GM19238 (cell line): ENCODE results near the gene GNPAT.
"Not testable (repeated sequence)": the region's sequence is repeated elsewhere in the genome, so short reads cannot be mapped to it uniquely, and the experiment has no call there.

Experiments
- DNase-seq: peaks from one replicate; pipeline ENCODE4 v3.0.0; 2011; ENCODE audit warnings: low spot score; ENCODE audit not compliant: insufficient read length

Gene GNPAT

DNA sequence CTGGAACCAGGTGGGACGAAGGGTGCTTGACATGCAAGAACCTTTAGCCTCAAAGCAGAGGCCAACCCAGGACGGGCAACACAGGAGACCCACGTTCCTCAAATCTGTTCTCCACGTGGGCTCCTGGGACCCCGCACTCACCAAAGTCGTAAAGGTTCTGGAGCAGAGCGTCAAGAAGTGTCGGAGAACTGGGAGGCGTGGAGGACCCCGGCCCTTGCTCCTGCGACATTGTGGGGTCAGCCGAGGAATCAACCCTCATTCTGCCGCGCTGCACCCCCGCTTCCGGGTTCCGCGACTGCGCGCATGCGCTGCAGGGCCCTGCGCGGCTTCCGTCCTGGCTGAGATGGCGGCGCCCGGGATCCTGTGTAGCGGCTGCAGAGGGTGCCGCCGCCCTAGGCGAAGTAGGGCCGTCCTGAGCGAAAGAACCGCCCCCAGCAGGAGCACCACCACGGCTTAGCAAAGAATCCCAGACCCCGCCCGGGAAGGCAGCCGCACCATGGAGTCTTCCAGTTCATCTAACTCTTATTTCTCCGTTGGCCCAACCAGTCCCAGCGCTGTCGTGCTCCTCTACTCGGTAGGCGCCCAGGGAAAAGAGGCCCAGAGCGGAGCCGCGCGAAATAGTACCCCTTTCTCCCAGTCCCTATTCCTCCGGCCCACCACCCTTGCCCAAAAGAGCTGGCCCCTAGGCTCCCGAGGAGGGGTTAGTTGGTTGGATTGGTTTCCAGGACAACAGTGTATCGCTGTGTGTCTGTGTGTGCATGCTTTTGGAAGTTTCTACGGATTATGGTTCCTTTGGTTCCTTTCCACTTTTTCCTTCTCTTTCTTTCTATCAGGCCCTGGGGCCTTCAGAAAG is at the start of gene GNPAT:
GNPAT (plus strand) TSS at position 330 of the 853 bp plus-strand sequence; CDS start at position 497, 167 bp downstream.
- DNase-seq, result peak; percentile 92

DNA sequence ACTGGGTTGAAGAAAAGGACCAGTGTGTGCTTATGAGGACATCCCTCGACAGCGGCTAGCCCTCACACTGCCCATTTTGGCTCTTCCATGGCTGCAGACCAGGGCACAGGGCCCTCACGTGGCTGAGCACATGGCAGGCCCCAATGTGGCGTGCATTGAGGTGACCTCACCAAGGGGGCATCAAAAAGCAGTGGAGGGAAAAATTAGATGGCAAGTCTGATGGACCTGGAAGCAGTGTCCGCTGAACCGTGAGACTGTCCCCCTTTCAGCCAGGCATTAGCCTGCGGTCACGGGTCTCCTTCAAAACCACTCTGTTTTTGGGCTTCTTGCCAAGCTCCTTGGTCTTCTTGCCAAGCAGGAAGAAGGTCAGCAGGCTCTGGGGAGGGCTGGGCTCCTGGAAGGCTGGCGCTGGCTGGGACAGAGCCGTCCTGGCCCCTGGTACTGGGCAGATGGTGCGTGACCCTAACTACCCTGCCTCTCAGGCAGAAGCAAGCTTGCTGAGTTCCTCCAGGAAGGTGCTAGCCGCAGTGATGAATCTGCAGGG is 48.3 kb upstream of the GNPAT start:
- no peak for DNase-seq

DNA sequence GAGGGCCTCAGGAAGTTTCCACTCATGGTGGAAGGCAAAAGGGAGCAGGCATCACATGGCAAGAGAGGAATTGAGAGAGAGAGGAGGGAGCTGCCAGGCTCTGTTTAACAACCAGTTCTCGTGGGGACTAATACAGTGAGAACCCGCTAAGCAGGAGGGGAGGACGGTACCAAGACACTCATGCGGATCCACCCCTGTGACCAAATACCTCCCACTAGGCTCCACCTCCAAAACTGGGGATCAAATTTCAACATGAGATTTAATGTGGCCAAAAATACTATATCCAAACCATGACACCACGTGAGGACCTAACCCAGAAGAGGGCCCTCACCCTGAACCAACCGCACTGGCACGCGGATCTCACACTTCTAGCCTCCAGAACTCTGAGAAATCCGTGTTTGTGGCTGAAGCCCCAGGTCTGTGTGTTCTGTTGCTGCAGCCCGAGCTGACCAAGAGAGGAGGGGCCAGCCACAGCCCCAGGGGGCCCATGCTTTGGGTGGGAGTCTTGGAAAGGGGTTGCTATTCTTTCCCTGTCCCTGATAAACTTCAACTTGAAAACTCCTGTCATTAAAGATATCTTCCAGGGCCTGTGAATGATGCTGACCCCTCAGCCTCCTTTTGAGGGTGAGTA is 47.2 kb upstream of the GNPAT start:
- DNase-seq, result no peak

DNA sequence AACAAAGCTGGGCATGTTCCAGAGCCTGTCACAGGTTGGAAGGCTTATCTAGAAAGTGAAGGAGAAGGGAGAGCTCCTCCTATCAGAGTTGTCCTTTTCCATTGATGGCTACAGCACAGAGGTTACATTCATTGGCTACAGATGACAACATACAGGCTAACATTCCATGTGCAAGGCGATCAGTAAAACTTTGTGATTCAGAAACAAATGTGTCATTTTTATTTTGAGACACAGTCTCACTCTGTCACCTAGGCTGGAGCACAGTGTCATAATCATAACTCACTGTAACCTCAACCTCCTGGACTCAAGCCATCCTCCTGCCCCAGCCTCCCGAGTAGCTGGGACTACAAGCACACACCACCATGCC is 46.6 kb upstream of the GNPAT start:
- DNase-seq, result no peak

DNA sequence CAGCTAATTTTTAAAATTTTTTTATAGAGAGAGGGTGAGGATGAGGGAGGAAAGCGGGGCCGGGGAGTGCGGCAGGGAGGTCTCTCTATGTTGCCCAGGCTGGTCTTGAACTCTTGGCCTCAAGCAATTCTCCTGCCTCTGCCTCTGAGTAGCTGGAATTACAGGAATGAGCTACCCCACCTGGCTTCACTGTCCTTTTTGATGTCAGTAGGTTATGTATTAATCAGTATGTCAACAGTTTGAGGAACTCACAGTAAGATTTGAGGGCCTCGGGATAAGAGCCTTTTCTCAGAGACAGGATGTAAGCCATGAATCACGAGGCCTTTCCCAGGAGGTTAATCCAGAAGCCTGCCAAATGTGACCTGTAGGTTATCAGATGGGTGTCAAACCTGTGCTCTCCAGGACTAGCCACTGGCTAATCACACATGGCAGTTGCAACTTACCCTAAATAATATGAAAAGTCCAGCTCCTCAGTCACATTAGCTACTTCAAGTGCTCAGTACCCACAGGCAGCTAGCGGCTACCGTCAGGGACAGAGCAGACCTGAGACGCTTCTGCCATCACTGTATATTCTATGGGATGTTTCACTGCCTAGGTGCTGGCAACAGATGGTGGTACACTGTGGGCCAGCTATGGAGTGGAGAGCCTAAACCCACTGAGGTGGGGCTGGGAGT is 46.0 kb upstream of the GNPAT start:
- DNase-seq, result no peak

DNA sequence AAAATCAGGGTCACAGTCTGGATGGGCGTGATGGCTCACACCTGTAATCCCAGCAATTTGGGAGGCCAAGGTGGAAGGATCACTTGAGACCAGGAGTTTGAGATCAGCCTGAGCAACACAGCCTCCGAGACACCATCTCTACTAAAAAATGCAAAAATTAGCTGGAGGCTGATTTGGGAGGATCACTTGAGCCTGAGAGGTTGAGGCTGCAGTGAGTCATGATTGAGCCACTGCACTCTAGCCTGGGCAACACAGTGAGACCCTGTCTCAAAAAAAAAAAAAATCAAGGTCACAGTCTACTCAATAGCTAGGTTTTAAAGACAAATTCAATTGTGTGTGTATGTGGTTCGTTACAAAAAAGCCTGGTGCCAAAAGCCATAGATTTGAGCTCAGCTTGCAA is 44.7 kb upstream of the GNPAT start:
- DNase-seq, result no peak

DNA sequence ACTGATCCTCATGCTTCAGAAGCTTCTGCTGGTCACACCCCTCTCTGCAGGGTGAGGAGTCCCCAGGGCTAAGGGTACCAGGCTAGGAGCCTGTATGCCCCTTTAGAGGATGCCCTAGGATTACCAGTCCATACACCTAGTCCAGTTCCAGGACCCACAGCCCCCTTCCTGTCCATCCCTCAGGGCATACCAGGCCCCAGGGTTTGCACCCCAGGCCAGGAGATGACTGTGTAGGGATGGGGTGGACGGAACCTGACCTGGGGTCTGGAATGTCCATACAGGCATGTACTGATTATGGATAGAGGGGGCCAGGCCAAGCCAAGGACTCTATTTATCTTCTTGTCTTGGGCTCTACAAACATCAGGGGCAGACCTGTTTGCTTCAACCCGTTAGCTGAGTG is 44.3 kb upstream of the GNPAT start:
- no peak for DNase-seq

DNA sequence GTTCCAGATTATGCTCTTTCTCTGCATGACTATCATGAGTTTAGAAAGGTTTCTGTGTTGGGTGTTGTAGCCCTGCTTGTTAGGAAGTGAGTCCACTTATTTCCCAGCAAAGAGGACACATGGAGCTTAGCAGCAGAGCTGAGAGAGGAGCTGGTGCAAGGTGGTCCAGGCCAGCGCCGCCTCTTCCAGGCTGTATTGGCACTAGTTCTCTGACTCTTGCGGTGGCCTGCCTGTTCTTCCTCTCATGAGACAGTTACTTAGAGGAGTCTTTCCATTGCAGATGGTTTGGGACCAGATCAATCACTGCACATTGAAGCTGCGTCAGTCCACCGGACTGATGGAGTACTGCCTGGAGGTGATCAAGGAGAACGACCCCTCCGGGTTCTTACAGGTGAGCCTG is 41.1 kb upstream of the GNPAT start:
- DNase-seq, result no peak

DNA sequence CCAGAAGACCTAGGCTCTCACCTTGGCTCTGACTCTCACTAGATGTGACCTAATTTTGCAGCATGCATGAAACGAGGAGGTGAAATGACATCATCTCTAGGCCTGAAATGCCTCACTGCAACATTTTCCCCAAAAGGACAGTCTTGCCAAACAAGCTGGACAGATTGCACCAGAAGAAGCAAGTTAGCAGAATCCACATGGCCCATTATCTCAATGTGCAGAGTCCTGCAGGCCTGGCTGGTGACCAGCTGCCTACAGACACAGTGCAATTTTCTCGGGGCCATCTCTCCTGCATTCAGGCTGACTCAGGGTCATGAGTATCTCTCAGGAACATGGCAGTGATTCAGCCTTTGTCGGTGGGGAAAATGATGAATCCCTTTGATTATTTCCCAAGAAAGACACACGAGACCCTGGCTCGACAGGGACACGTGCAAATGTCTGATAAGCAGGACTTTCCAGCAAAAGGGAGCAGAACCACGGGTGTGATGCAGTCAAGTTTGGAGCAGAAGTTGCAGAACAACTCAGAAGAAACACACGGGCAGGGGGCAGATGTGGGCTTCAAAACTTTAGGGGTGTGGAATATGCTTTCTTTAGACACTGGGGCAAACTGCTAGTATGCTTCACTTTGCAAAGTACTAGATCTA is 40.5 kb upstream of the GNPAT start:
- DNase-seq, result no peak

DNA sequence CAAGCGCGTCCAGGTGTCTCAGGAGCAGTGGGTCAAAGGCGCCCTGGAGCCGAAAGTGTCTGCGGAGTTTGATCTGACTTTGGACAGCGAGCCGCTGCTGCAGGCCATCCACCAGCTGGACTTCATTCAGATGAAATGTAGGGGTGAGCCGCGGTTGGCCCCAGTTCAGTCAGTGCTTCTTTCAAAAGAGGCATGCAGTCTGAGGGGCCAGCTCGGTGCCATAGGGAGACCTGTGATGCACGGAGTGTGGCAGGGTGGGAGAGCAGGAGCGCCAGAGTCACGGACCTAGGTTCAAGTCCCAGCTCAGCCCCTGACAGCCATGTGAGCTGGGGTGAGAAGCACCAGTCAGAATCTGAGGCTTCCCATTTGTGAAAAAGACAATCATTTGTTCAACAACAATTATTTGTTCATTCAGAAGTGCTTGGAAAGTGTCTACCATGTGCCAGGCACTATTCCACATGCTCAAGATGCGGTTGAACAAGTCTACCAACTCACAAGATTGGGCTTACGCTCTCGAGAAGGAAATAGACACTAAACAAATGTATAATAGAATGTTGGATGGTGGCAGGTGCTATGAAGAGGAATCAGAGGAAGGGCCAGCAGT is 39.5 kb upstream of the GNPAT start:
- no peak for DNase-seq

DNA sequence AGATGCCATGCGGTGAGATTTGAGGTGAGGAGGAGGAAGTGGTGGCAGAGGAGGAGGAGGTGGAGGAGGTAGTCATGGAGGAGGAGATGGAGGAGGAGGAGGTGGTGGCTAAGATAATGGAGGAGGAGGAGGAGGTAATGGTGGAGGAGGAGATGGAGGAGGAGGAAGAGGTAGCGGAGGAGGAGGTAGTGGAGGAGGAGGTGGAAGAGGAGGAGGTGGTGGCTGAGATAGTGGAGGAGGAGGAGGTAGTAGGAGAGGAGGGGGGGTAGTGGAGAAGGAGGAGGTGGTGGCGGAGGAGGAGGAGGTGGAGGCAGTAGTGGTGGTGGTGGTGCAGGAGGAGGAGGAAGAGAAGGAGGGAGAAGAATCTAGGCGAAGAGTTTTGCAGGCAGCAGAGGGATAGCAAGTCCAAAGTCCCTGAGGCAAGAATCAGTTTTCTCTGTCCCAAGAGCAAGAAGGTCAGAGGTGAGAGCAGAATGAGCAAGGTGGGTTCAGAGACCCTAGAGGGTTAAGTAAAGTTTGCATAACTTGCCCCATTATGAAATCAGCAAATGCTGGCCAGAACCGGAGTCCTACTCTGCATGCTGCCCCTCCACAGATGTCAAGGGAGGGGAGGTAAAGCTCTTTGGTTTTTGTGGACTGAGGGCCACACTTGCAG is 38.9 kb upstream of the GNPAT start:
- no peak for DNase-seq

DNA sequence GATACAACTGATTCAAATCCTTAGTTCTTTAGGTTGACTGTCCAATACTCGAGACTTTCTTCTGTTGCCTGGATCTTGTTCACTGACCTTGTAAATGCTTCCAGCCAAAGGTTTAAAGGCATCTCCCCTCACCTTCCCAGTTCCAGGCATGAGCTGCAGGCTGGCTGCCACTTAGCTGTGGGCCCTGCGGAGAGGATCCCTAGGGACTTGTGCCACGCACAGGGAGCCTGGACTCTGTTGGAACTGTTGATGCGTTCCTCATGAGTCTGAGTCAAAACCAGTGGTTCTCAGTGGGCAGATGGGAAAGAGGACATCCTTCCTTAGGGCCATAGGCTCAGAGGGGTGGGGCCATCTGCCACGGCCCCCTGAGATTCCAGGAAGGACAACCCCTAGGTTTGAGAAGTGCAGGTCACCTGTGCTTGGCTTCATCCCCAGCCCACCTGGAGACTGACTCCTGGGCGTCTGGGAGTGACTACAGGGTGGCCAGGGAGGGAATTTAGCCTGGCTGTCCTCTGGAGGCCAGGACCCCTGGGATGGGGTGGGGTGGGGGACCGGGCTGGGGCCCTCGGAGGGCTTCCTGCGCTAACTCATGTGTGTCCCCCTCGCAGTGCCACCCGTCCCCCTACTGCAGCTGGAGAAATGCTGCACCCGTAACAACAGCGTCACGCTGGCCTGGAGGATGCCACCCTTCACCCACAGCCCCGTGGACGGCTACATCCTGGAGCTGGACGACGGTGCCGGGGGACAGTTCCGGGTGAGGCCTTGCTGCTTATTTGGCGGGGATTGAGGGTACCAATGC is 37.6 kb upstream of the GNPAT start:
- no peak for DNase-seq

DNA sequence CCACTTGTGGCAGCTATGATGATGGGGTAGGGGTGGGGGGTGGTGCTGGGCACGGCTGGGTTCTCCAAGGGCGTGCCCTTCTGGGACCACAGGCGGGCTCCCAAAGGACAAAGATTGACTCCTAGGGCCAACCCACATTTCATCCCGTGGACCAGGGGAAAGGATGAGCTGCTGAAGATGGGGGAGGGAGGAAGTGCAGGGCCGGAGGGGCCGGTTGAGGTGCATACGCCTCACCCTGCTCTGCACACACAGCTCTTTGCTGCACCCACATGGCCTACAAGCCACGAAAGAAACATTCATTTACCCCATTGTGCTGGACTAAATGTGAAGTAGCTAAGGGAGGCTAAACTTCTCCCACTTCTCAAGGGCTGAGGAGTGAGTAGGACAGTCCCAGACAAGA is 34.2 kb upstream of the GNPAT start:
- DNase-seq, result no peak

DNA sequence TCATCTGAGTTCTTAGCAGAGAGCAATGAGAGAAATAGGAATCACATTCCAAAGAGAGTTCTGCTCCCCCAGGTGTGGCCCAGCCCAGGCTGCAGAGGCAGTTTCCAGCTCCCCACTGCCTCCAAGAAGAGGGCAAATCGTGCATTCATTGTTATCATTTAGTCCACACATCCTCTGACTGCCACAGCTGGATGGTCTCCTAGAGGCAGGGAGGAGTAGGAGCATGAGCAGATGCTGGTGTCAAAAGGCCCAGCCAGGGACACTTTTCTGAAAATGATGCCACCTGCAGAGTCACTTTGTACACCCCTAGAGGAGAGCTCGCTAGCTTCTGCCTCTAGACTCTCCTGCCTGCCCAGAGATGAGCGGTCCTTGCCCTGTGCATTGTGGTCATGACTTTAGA is 33.6 kb upstream of the GNPAT start:
- no peak for DNase-seq

DNA sequence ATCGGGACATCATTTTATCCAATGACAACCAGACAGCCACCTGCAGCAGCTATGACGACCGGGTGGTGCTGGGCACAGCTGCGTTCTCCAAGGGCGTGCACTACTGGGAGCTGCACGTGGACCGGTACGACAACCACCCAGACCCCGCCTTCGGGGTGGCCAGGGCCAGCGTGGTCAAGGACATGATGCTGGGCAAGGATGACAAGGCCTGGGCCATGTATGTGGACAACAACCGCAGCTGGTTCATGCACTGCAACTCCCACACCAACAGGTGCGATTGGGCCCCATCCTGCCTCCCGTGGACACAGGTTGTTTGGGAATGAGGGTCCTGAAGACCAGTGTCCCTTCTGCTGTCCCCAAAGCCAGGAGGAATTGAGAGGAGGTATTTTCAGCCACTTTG is 32.0 kb upstream of the GNPAT start:
- no peak for DNase-seq

DNA sequence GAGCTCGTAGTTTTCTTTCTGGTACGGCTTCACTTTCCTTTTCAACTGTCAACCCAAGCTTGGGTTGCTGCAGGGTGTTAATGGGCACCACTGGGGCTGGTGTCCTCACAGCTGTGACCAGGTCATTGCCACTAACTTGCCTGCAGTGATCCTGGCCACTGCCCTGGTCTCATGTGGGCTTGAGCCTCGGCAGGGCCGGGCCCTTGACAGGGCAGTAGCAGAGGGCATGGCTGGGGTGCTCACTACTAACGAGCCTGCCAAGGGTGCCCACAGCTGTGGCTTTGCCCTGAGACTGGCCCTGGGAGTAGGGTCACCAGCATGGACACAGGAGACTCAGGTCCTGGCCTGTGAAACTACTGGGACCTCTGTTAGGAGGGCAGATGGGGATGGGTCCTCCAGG is 31.5 kb upstream of the GNPAT start:
- no peak for DNase-seq

DNA sequence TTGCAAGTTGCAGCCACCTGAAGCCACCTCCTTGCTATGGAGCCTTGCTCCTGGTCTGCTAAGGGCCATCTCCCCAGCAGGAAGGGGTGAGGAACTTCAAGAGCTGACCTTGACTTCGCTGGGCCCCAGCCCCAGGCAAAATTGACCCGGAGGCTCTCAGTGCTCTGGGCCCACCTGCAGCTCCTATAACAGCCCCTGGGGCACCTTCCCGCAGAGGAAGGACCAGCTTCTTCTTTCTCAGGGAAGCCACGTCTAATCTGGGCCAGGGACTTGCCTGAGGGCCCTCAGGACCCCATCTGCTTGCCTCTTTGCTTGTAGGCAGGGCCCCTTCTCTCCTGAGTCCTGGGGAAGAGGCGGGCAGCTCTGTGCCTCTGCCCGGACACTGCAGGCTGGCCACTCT is 30.9 kb upstream of the GNPAT start:
- DNase-seq, result no peak

DNA sequence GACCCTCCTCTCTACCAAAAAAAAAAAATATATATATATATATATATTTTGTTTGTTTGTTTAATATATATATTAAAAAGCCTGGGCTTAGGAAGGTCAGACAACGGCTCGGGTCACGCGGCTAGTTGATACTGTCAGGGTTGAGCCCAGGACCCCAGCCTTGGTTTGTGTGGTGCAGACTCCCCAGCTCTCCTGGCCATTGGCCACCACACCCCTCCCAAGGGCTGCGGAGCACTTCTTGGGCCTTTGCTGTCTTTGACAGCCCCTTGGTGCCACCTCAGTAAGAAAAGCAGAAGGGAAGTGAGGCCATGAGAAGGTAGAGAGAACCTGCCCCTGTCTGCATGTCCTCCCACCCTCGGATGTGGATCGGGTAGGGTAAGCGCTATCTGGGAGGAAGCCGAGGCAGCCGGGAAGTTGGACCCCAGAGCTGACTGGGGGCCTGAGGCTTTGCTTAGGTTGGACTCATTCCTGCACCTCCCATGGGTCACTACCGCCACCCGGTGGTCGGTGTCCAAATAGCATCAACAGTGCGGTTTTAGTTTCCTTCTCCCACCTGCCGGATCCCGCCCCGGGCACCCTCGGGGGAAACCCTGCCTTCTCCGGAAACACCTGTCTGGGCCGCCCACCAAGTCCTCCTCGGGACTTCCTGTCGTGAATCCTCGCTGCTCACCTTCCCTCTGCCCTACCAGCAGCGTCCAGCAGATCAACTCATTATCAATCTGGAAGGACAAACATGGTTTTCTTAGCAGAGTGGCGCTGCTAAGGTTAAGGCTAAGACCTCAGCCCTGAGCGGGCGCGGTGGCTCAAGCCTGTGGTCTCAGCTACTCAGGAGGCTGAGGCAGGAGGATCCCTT is 29.8 kb upstream of the GNPAT start:
- DNase-seq, result peak; percentile 94

DNA sequence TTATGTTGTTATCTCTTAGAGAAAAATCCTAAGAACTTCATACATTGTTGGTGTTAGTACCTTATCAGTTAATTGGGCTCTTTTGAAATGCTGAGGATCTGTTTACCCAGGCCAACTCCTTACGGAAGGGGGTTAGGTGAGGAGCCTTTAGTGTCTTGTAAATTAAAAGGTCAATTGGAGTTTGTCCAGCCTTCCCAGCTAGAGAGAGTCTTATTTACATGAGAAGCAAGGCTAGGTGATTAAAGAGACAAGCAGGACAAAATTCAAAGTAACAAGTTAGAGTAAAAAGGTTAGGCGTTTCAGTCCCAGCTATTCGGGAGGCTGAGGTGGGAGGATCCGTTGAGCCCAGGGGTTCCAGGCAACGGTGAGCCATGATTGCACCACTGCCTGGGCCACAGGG is 28.7 kb upstream of the GNPAT start:
- DNase-seq, result not testable (repeated sequence)
